Measurements from ENCODE around the gene SLC5A4.

- TF ChIP-seq ZNF512 (CRISPR knock-in tag; IDR thresholded peaks at IDR 0.05; ENCODE audit: borderline replicate concordance) (no peak), ESRRA (CRISPR knock-in tag; IDR thresholded peaks at IDR 0.05; ENCODE audit: borderline replicate concordance) (no peak)
Measured at GRCh38 chr22:32222991-32223390, 32.2 kb downstream of the SLC5A4 start.

Measured in WTC11 (cell line).